K562 (cell line): Measurements from ENCODE around the gene KIF15. TPM values are rescaled to one million over a fixed set of nuclear protein-coding genes. Genes with fewer than 3 reads are reported as not detected.
A peak's percentile ranks its signal among the peaks of the same experiment; 100 is the strongest.

Source experiments
- ATAC-seq: fragments of 200-7000 bp; cut with Tn5 transposase; 3 replicates; pipeline ENCODE4 v1.9.1; 2020; ENCODE audit warnings: moderate library complexity
- BruUV-seq: library from RNA; stranded (reverse); fragments of 400-500 nt; replicated peaks from 2 replicates; lab custom pipeline; 2021; lab: Mats Ljungman, UMichigan
- CTCF ChIA-PET: fragments of 300-600 bp; formaldehyde crosslinking; extraction: SDS; loops from one replicate; lab custom pipeline; 2021; ENCODE audit warnings: low intra/inter-chr PET ratio; lab: Yijun Ruan, JAX
- POLR2A ChIA-PET: fragments of 300-600, 350-650 bp; sonication (Branson Sonifier 250); formaldehyde crosslinking; extraction: SDS; loops from one replicate; lab custom pipeline; 2021; ENCODE audit warnings: antibody characterized with exemption, inconsistent platforms; lab: Yijun Ruan, JAX
- DNase-seq, 4 experiments: peaks; one replicate each; pipeline versions ENCODE4 v3.0.0 to v3.0.0-alpha.2; 2011 to 2018; ENCODE audit warnings: low spot score in 3 of 4, mixed read lengths in 3 of 4; ENCODE audit errors: extremely low read depth in 1 of 4
- FAIRE-seq: peaks from 2 replicates; lab custom pipeline; 2011; peaks lifted over from hg19 to GRCh38; lab: Jason Lieb, UNC
- H2AFZ ChIP-seq: 2 replicates; pipeline ENCODE4 v1.6.0; 2011; ENCODE audit warnings: low read depth, low read length, control low read depth, inconsistent platforms
- H3K27ac ChIP-seq: fragments of 200-600 bp; 3 replicates; pipeline ENCODE4 v1.8.0; 2011; ENCODE audit warnings: low read depth, mild to moderate bottlenecking, control low read depth, inconsistent platforms, low read length, moderate library complexity, mixed read lengths; ENCODE audit errors: extremely low read depth
- H3K27me3 ChIP-seq, 2 experiments: fragments of 300-600 bp in 1 of 2; 2 replicates in 1 of 2; 3 replicates in 1 of 2; pipeline versions ENCODE4 v1.6.0 to v1.8.0; 2011; ENCODE audit warnings: inconsistent platforms in 2 of 2, low read length in 2 of 2, mild to moderate bottlenecking in 1 of 2, mixed read lengths in 1 of 2, moderate library complexity in 1 of 2; ENCODE audit not compliant: control insufficient read depth in 2 of 2, insufficient read depth in 2 of 2
- H3K36me3 ChIP-seq: fragments of 300-600 bp; 3 replicates; pipeline ENCODE4 v1.8.0; 2011; ENCODE audit warnings: mild to moderate bottlenecking, low read length, inconsistent platforms; ENCODE audit not compliant: control insufficient read depth, insufficient read depth
- H3K4me1 ChIP-seq, 2 experiments: fragments of 200-600 bp in 1 of 2; replicated peaks in 1 of 2; 2 replicates in 1 of 2; 3 replicates in 1 of 2; pipeline versions ENCODE4 v1.5.1 to v1.8.0; 2011; ENCODE audit warnings: inconsistent platforms in 2 of 2, low read length in 2 of 2, mild to moderate bottlenecking in 1 of 2, mixed read lengths in 1 of 2, moderate library complexity in 1 of 2; ENCODE audit not compliant: control insufficient read depth in 2 of 2, insufficient read depth in 2 of 2
- H3K4me2 ChIP-seq: 2 replicates; pipeline ENCODE4 v1.6.1; 2011; ENCODE audit warnings: low read length, control low read depth, inconsistent platforms, mixed read lengths; ENCODE audit not compliant: insufficient read depth
- H3K4me3 ChIP-seq: fragments of 200-600 bp; sonication (generic), shearing (Covaris generic); 2 replicates; pipeline ENCODE4 v1.5.1; 2016; ENCODE audit warnings: control low read depth, inconsistent platforms
- H3K79me2 ChIP-seq: fragments of 200-600 bp; 3 replicates; pipeline ENCODE4 v1.8.0; 2011; ENCODE audit warnings: low read length, inconsistent platforms; ENCODE audit not compliant: control insufficient read depth, insufficient read depth
- H3K9ac ChIP-seq, 2 experiments: 2 replicates each; pipeline versions ENCODE4 v1.6.0 to v1.6.1; 2011; ENCODE audit warnings: low read depth in 2 of 2, low read length in 2 of 2, control low read depth in 1 of 2, inconsistent platforms in 1 of 2, mild to moderate bottlenecking in 1 of 2, mixed read lengths in 1 of 2; ENCODE audit not compliant: insufficient read depth in 1 of 2
- H3K9me1 ChIP-seq: one replicate; pipeline ENCODE4 v1.6.0; 2011; ENCODE audit warnings: inconsistent platforms, mild to moderate bottlenecking, low read length, moderate library complexity; ENCODE audit not compliant: control insufficient read depth, insufficient read depth
- H3K9me3 ChIP-seq: replicated peaks from 2 replicates; pipeline ENCODE4 v1.5.1; 2011; ENCODE audit warnings: low read depth, low read length, inconsistent platforms; ENCODE audit not compliant: control insufficient read depth, insufficient read depth
- H4K20me1 ChIP-seq: replicated peaks from 2 replicates; pipeline ENCODE4 v1.6.1; 2011; ENCODE audit warnings: low read length, inconsistent platforms, mixed read lengths; ENCODE audit not compliant: control insufficient read depth, insufficient read depth
- NFIX ChIP-seq: fragments of 250-450 bp; sonication (Bioruptor Pico); IDR thresholded peaks from 2 replicates; pipeline ENCODE4 v1.4.0; 2020; ENCODE audit warnings: low read depth, mild to moderate bottlenecking, moderate library complexity
- RAD21 ChIP-seq, 2 experiments: fragments of 250-450 bp in 1 of 2; fragments of 450-650 bp in 1 of 2; sonication (Bioruptor Pico) in 1 of 2; formaldehyde crosslinking in 1 of 2; IDR thresholded peaks in 1 of 2; conservative IDR thresholded peaks in 1 of 2; 2 replicates each; pipeline versions ENCODE4 v1.4.0 to v1.8.0; 2020 to 2022; ENCODE audit warnings: mild to moderate bottlenecking in 2 of 2, moderate library complexity in 1 of 2
- SIRT6 ChIP-seq: IDR thresholded peaks from one replicate; pipeline ENCODE4 v1.6.1; 2012; ENCODE audit warnings: low read depth, mild to moderate bottlenecking, control low read depth, inconsistent platforms, low read length, moderate library complexity
- TAF1 ChIP-seq: IDR thresholded peaks from 2 replicates; pipeline ENCODE4 v1.6.1; 2011; ENCODE audit warnings: mild to moderate bottlenecking, low read length, moderate library complexity; ENCODE audit not compliant: insufficient read depth, control insufficient read depth, severe bottlenecking; ENCODE audit errors: extremely low read depth
- WGBS: fragments of 100-300 bp; shearing (Covaris generic); methylation state at CpG from one replicate; pipeline ENCODE4 v1.1.6; 2016; ENCODE audit warnings: low coverage, mixed read lengths; ENCODE audit not compliant: insufficient coverage; ENCODE audit errors: missing lambda C conversion rate; 5-methylcytosine and 5-hydroxymethylcytosine counted together
- in situ Hi-C: fragments of 300-500 bp; cut with MboI; formaldehyde crosslinking; loops from 4 replicates; pipeline ENCODE4 v1.15.0; 2018; ENCODE audit warnings: inconsistent platforms, mixed read lengths
- intact Hi-C: fragments of 100-400 bp; cut with micrococcal nuclease; formaldehyde crosslinking; loops from 2 replicates; pipeline ENCODE4 v1.14.2; 2022
- polyA plus RNA-seq, 8 experiments: library from polyadenylated mRNA; depleted of rRNA in 4 of 8; stranded (reverse) in 5 of 8; unstranded in 3 of 8; fragments of >200 nt; fragmentation: Nextera tagmentation in 2 of 8; fragmentation: Illumina TruSeq in 1 of 8; extraction: Ambion mirVana in 2 of 8; extraction: Trizol in 1 of 8; gene quantifications; 2 replicates each; pipeline versions ENCODE4 v1.2.1 to v1.2.3, GENCODE V29; 2011 to 2014; ENCODE audit warnings: inconsistent platforms in 1 of 8, missing spikeins in 1 of 8
- total RNA-seq, 7 experiments: library from RNA; depleted of rRNA in 6 of 7; stranded (reverse); fragments of >200 nt in 6 of 7; fragmentation: Illumina TruSeq in 2 of 7; extraction: Trizol in 2 of 7; gene quantifications; 2 replicates each; pipeline versions ENCODE4 v1.2.1 to v1.2.3, GENCODE V29; 2011 to 2021; ENCODE audit warnings: low replicate concordance in 1 of 7
- TF ChIP-seq, protein P1 (sequence below), 2 experiments: fragments of 450-650 bp; IDR thresholded peaks; 2 replicates each; pipeline ENCODE4 v1.6.1; 2018; ENCODE audit warnings: mild to moderate bottlenecking in 2 of 2, low read depth in 1 of 2; ENCODE audit not compliant: partially characterized antibody in 2 of 2
- TF ChIP-seq, protein P2 (sequence below), 3 experiments: IDR thresholded peaks in 2 of 3; conservative IDR thresholded peaks in 1 of 3; 2 replicates each; pipeline ENCODE4 v1.5.1; 2011 to 2012; ENCODE audit warnings: low read length in 3 of 3, mild to moderate bottlenecking in 3 of 3, control low read depth in 2 of 3, improper control_type of control experiment in 1 of 3, inconsistent platforms in 1 of 3, low read depth in 1 of 3, mixed read lengths in 1 of 3, moderate library complexity in 1 of 3; ENCODE audit not compliant: insufficient read depth in 2 of 3

KIF15 gene
- total and polyA plus RNA-seq, 9 of the 15 experiments (the other 6 are each of a cell fraction or from before 2014, with no cell fraction given), result 9.0 to 45.9 (median 26.0) TPM

DNA sequence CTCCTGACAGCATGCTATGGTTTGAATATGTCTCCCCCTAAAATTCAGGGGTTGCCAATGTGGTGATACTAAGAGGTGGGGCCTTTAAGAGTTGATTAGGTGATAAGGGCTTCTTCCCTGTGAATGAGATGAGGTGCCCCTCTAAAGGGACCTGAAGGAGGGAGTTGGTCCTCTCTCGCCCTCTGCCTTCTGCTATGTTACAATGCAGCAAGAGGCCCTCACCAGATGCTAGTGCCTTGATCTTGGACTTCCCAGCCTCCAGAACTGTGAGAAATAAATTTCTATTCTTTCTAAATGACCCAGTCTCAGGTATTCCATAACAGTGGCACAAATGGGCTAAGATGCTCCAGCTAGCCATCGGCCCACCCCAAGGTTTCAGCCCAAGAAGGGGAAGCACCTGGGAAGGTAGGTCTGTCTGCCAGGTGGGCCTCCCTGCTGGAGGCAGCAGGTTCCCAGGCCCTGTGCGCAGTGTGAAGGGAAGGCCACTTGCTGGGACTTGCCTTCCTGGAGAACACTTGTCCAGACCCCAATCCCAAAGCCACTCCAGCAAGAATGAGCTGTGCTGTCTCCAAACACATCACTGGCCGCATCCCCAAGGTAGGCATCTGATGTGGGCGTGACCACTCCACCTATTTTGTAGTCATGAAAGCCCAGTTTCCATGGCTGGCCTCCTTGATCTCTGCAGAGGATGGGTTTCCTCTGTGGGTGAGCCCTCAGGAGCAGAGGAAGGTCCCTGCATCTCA is 121.8 kb downstream of the KIF15 start:
- Histone ChIP-seq H3K27me3 (peaks cover 26 to 45% of the 10 kb centered on the region in 2 experiments), H4K20me1 (peaks cover 5% of the 10 kb centered on the region; the same call in 1 of the 2 replicates), H3K79me2 (no peaks in the 10 kb centered on the region), H3K4me1 (no peaks in the 10 kb centered on the region), H3K9me3 (no peaks in the 10 kb centered on the region), H3K4me3 (no peak overlapping the region), H3K9me1 (no peaks in the 10 kb centered on the region), H3K36me3 (no peaks in the 10 kb centered on the region), H3K9ac (no peak overlapping the region), H2AFZ (no peak overlapping the region), H3K4me2 (no peak overlapping the region), H3K27ac (no peak overlapping the region)
- intact Hi-C loops (no loop called here), in situ Hi-C loops (no loop called here)
- ChIA-PET POLR2A (no interaction called here), CTCF (no interaction called here)
- no TSS peak for BruUV-seq
- FAIRE-seq, result no peak
- 3% methylated on average over 5 of the region's 5 CpGs for WGBS
- TF ChIP-seq, protein P1, sequence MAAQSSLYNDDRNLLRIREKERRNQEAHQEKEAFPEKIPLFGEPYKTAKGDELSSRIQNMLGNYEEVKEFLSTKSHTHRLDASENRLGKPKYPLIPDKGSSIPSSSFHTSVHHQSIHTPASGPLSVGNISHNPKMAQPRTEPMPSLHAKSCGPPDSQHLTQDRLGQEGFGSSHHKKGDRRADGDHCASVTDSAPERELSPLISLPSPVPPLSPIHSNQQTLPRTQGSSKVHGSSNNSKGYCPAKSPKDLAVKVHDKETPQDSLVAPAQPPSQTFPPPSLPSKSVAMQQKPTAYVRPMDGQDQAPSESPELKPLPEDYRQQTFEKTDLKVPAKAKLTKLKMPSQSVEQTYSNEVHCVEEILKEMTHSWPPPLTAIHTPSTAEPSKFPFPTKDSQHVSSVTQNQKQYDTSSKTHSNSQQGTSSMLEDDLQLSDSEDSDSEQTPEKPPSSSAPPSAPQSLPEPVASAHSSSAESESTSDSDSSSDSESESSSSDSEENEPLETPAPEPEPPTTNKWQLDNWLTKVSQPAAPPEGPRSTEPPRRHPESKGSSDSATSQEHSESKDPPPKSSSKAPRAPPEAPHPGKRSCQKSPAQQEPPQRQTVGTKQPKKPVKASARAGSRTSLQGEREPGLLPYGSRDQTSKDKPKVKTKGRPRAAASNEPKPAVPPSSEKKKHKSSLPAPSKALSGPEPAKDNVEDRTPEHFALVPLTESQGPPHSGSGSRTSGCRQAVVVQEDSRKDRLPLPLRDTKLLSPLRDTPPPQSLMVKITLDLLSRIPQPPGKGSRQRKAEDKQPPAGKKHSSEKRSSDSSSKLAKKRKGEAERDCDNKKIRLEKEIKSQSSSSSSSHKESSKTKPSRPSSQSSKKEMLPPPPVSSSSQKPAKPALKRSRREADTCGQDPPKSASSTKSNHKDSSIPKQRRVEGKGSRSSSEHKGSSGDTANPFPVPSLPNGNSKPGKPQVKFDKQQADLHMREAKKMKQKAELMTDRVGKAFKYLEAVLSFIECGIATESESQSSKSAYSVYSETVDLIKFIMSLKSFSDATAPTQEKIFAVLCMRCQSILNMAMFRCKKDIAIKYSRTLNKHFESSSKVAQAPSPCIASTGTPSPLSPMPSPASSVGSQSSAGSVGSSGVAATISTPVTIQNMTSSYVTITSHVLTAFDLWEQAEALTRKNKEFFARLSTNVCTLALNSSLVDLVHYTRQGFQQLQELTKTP (IDR thresholded peaks at IDR 0.05; ENCODE audit: low read depth in 1 of 2, partially characterized antibody in 2 of 2), result no peak
- TF ChIP-seq TAF1 (no peak), SIRT6 (no peak), RAD21 (CRISPR knock-in tag; conservative IDR thresholded peaks at IDR 0.05 in 1 of 2, IDR thresholded peaks at IDR 0.05 in 1 of 2) (peak in 1 of 2 experiments; percentile 29; a peak in 1 of 4 replicates), NFIX (CRISPR knock-in tag) (no peak)
- TF ChIP-seq, protein P2, sequence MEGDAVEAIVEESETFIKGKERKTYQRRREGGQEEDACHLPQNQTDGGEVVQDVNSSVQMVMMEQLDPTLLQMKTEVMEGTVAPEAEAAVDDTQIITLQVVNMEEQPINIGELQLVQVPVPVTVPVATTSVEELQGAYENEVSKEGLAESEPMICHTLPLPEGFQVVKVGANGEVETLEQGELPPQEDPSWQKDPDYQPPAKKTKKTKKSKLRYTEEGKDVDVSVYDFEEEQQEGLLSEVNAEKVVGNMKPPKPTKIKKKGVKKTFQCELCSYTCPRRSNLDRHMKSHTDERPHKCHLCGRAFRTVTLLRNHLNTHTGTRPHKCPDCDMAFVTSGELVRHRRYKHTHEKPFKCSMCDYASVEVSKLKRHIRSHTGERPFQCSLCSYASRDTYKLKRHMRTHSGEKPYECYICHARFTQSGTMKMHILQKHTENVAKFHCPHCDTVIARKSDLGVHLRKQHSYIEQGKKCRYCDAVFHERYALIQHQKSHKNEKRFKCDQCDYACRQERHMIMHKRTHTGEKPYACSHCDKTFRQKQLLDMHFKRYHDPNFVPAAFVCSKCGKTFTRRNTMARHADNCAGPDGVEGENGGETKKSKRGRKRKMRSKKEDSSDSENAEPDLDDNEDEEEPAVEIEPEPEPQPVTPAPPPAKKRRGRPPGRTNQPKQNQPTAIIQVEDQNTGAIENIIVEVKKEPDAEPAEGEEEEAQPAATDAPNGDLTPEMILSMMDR (IDR thresholded peaks at IDR 0.05 in 2 of 3, conservative IDR thresholded peaks at IDR 0.05 in 1 of 3; ENCODE audit: insufficient read depth in 2 of 3, low read depth in 1 of 3, low read length in 3 of 3), result 0 out of 6 replicates have a peak, but pooled peaks of 2 of the 3 experiments have one; percentile 11 to 24
- no peak for ATAC-seq
- DNase-seq, result no peak
